Activated T-cell treated with anti-CD3 and anti-CD28 coated beads, Interleukin-2, amount 50 U/mL, for 48 hours (primary cell): ENCODE data around the gene A2ML1.
"Not testable (repeated sequence)": the region's sequence is repeated elsewhere in the genome, so short reads cannot be mapped to it uniquely, and the experiment has no call there.

ENCODE experiments used
- DNase-seq, 2 experiments: peaks; one replicate each; pipeline ENCODE4 v3.0.0-alpha.2; 2020

Gene A2ML1

GRCh38 chr12:8822298-8822697 is at the start of gene A2ML1:
Gene A2ML1, plus strand, starts transcription at chr12:8822621. Its CDS starts 31 bp downstream, at chr12:8822652.
- no peak for DNase-seq

GRCh38 chr12:8773461-8773860 is 49.0 kb upstream of the A2ML1 start:
- DNase-seq: no peak

GRCh38 chr12:8779281-8779680 is 43.1 kb upstream of the A2ML1 start:
- DNase-seq: no peak

GRCh38 chr12:8779862-8780261 is 42.6 kb upstream of the A2ML1 start:
- no peak for DNase-seq

GRCh38 chr12:8780389-8780788 is 42.0 kb upstream of the A2ML1 start:
- DNase-seq: no peak

GRCh38 chr12:8781381-8782127 is 40.9 kb upstream of the A2ML1 start:
- no peak for DNase-seq

- DNase-seq: no peak
Measured at GRCh38 chr12:8784290-8784888, 38.0 kb upstream of the A2ML1 start.

- DNase-seq: no peak
Measured at GRCh38 chr12:8785499-8785898, 36.9 kb upstream of the A2ML1 start.

GRCh38 chr12:8787206-8787605 is 35.2 kb upstream of the A2ML1 start:
- not testable (repeated sequence) for DNase-seq

- not testable (repeated sequence) for DNase-seq
Measured at GRCh38 chr12:8788706-8789105, 33.7 kb upstream of the A2ML1 start.

- not testable (repeated sequence) for DNase-seq
Measured at GRCh38 chr12:8789341-8790013, 32.9 kb upstream of the A2ML1 start.

- DNase-seq: not testable (repeated sequence)
Measured at GRCh38 chr12:8793226-8793625, 29.2 kb upstream of the A2ML1 start.

- DNase-seq: not testable (repeated sequence)
Measured at GRCh38 chr12:8794611-8795010, 27.8 kb upstream of the A2ML1 start.

- DNase-seq: no peak
Measured at GRCh38 chr12:8796831-8797626, 25.4 kb upstream of the A2ML1 start.

GRCh38 chr12:8801213-8801612 is 21.2 kb upstream of the A2ML1 start:
- not testable (repeated sequence) for DNase-seq

- DNase-seq: not testable (repeated sequence)
Measured at GRCh38 chr12:8804833-8805232, 17.6 kb upstream of the A2ML1 start.

GRCh38 chr12:8805487-8805886 is 16.9 kb upstream of the A2ML1 start:
- DNase-seq: not testable (repeated sequence)

- DNase-seq: not testable (repeated sequence)
Measured at GRCh38 chr12:8807084-8807483, 15.3 kb upstream of the A2ML1 start.

- DNase-seq: not testable (repeated sequence)
Measured at GRCh38 chr12:8810112-8810511, 12.3 kb upstream of the A2ML1 start.

GRCh38 chr12:8813572-8814357 is 8.7 kb upstream of the A2ML1 start:
- DNase-seq: no peak

- DNase-seq: no peak
Measured at GRCh38 chr12:8816448-8817050, 5.9 kb upstream of the A2ML1 start.

GRCh38 chr12:8817856-8818255 is 4.6 kb upstream of the A2ML1 start:
- no peak for DNase-seq
